OCI-LY7 (cell line): Measurements from ENCODE around the gene YY1. TPM values are rescaled to one million over a fixed set of nuclear protein-coding genes. Genes with fewer than 3 reads are reported as not detected.

Experiments used
- BruUV-seq: library from RNA; stranded (reverse); fragments of 400-500 nt; replicated peaks from 2 replicates; lab custom pipeline; 2021; lab: Mats Ljungman, UMichigan
- CTCF ChIA-PET: fragments of 300-600 bp; sonication (Branson Sonifier 250); formaldehyde crosslinking; loops from one replicate; lab custom pipeline; 2022; ENCODE audit warnings: antibody characterized with exemption; ENCODE audit not compliant: unreplicated experiment; lab: Charles Lee
- POLR2A ChIA-PET: fragments of 300-600 bp; sonication (Branson Sonifier 250); formaldehyde crosslinking; loops from one replicate; lab custom pipeline; 2022; ENCODE audit warnings: antibody characterized with exemption; lab: Charles Lee
- DNase-seq: peaks from one replicate; pipeline ENCODE4 v3.0.0-alpha.2; 2015; ENCODE audit warnings: low spot score
- H2AFZ ChIP-seq: fragments of 200-600 bp; sonication (generic), shearing (Covaris generic); 2 replicates; pipeline ENCODE4 v1.6.1; 2014; ENCODE audit warnings: mild to moderate bottlenecking, antibody characterized with exemption, low read length, moderate library complexity
- H3K27ac ChIP-seq: fragments of 200-600 bp; sonication (generic); 2 replicates; pipeline ENCODE4 v1.5.1; 2014; ENCODE audit warnings: mixed run types, low read depth, mild to moderate bottlenecking, moderate library complexity, low read length, inconsistent platforms; ENCODE audit not compliant: poor library complexity, severe bottlenecking
- H3K36me3 ChIP-seq: fragments of 200-600 bp; sonication (generic); 2 replicates; pipeline ENCODE4 v1.6.1; 2014; ENCODE audit warnings: mild to moderate bottlenecking, antibody characterized with exemption, low read length, moderate library complexity, mixed read lengths; ENCODE audit not compliant: insufficient read depth
- H3K4me1 ChIP-seq: fragments of 200-600 bp; sonication (generic); 2 replicates; pipeline ENCODE4 v1.5.1; 2014; ENCODE audit warnings: mild to moderate bottlenecking, low read length; ENCODE audit not compliant: insufficient read depth, poor library complexity, severe bottlenecking
- H3K4me2 ChIP-seq: fragments of 200-600 bp; sonication (generic); 2 replicates; pipeline ENCODE4 v1.6.1; 2014; ENCODE audit warnings: mild to moderate bottlenecking, low read length
- H3K4me3 ChIP-seq: fragments of 200-600 bp; sonication (generic); 2 replicates; pipeline ENCODE4 v1.5.1; 2014; ENCODE audit warnings: mild to moderate bottlenecking, low read depth, low read length; ENCODE audit not compliant: poor library complexity, severe bottlenecking
- H3K79me2 ChIP-seq: fragments of 200-600 bp; sonication (generic); 2 replicates; pipeline ENCODE4 v1.6.1; 2016; ENCODE audit warnings: low read depth, mild to moderate bottlenecking, low read length, moderate library complexity, mixed read lengths; ENCODE audit not compliant: insufficient read depth
- H3K9me2 ChIP-seq: fragments of 200-600 bp; sonication (generic); 2 replicates; pipeline ENCODE4 v1.6.1; 2016; ENCODE audit warnings: mild to moderate bottlenecking, low read length, mixed read lengths; ENCODE audit not compliant: insufficient read depth
- H3K9me3 ChIP-seq: fragments of 200-600 bp; sonication (generic); 2 replicates; pipeline ENCODE4 v1.6.1; 2014; ENCODE audit warnings: mild to moderate bottlenecking, mixed run types, low read length, mixed read lengths
- H4K20me1 ChIP-seq: fragments of 200-600 bp; sonication (generic); 2 replicates; pipeline ENCODE4 v1.6.1; 2014; ENCODE audit warnings: mild to moderate bottlenecking, antibody characterized with exemption, low read length, moderate library complexity, mixed read lengths; ENCODE audit not compliant: insufficient read depth
- EZH2phosphoT487 ChIP-seq: fragments of 200-600 bp; sonication (generic); IDR thresholded peaks from 2 replicates; pipeline ENCODE4 v1.6.1; 2018; ENCODE audit warnings: low read depth, borderline replicate concordance, mild to moderate bottlenecking, mixed run types, antibody characterized with exemption, low read length, moderate library complexity, mixed read lengths
- intact Hi-C: fragments of 100-400 bp; cut with micrococcal nuclease; formaldehyde crosslinking; loops from one replicate; pipeline ENCODE4 v1.10.0; 2022; ENCODE audit not compliant: unreplicated experiment
- total RNA-seq, 2 experiments: library from RNA; depleted of rRNA in 1 of 2; stranded (reverse); fragments of >200 nt in 1 of 2; shearing (Covaris generic) in 1 of 2; gene quantifications; 2 replicates each; pipeline ENCODE4 v1.2.3, GENCODE V29; 2014 to 2022
- TF ChIP-seq, protein P1 (sequence below): fragments of 200-600 bp; sonication (generic); conservative IDR thresholded peaks from 2 replicates; pipeline ENCODE4 v1.5.1; 2014; ENCODE audit warnings: mild to moderate bottlenecking, antibody characterized with exemption, low read length, moderate library complexity, mixed read lengths

YY1 gene
- total RNA-seq, 2 experiments from 2014 or later = 59.9 to 140 TPM

DNA sequence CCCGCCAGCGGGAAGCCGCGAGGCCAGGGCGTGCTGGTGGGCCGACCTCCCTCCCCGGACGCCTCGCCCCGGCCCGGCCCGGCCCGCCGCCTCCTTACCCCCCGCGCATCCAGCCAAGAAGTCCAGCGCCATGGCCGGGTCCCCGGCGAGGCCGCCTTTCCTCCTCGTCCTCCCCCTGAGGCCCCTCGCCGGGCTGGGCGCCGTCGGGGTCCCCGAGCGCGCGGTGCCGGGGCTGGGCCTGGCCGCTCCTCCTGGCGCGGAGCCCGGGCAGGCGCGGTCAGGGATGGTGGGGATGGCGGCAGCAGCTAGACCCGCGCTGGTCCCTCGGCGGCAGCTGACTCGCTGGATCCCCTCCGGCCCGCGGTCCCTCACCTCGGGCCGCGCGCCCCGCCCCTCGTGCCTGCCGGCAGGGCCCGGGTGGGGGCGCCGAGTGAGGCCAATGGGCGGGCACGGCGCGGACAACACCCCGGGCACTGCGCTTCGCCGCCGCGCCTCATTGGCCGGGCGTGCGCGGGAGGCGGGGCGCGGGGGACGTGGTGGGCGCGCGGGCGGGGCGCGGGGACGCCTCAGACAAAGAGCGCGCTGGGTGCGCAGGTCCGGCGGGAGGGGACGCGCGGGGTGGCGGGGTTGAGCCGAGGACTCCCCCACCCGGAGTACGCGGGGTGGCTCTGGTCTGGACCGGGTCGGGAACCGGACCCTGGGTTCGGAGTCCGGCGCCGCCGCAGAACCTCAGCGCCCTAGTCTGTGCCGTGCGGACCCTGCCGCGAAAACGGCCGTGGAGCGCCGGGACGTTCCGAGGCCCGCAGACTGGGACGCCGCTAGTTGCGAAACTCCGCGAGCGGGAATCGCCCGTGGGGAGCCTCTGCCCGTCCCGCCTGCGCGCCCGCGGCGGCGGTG, 67.4 kb downstream of the YY1 start, which contains the start of gene SLC25A29:
Gene SLC25A29, minus strand, starts transcription at position 344 of the 897 bp plus-strand sequence. Its CDS starts 212 bp downstream, at position 132.
- ChIA-PET CTCF (no interaction called here), POLR2A (no interaction called here)
- no peak within 1 kb of the TSS for H3K27ac ChIP-seq
- H3K4me2 ChIP-seq = peak within 1 kb of the TSS; percentile 83
- no peaks in the 10 kb centered on the region for H3K36me3 ChIP-seq
- H3K4me3 ChIP-seq = peak within 1 kb of the TSS; percentile 75
- H3K9me2 ChIP-seq = no peaks in the 10 kb centered on the region
- peaks cover 7% of the 10 kb centered on the region for H3K4me1 ChIP-seq
- DNase-seq = peak; percentile 88
- BruUV-seq = no TSS peak
- no peaks in the 10 kb centered on the region for H3K9me3 ChIP-seq
- no peaks in the 10 kb centered on the region for H3K79me2 ChIP-seq
- no peaks in the 10 kb centered on the region for H4K20me1 ChIP-seq
- intact Hi-C loops = loop anchor here (2.0 kb wide), 1 partner anchor 70 kb away; the partner anchor contains the start of gene WDR25
- TF ChIP-seq, protein P1, sequence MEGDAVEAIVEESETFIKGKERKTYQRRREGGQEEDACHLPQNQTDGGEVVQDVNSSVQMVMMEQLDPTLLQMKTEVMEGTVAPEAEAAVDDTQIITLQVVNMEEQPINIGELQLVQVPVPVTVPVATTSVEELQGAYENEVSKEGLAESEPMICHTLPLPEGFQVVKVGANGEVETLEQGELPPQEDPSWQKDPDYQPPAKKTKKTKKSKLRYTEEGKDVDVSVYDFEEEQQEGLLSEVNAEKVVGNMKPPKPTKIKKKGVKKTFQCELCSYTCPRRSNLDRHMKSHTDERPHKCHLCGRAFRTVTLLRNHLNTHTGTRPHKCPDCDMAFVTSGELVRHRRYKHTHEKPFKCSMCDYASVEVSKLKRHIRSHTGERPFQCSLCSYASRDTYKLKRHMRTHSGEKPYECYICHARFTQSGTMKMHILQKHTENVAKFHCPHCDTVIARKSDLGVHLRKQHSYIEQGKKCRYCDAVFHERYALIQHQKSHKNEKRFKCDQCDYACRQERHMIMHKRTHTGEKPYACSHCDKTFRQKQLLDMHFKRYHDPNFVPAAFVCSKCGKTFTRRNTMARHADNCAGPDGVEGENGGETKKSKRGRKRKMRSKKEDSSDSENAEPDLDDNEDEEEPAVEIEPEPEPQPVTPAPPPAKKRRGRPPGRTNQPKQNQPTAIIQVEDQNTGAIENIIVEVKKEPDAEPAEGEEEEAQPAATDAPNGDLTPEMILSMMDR = no peak
- no peak for TF ChIP-seq EZH2phosphoT487
- H2AFZ ChIP-seq = peak within 1 kb of the TSS; percentile 84

DNA sequence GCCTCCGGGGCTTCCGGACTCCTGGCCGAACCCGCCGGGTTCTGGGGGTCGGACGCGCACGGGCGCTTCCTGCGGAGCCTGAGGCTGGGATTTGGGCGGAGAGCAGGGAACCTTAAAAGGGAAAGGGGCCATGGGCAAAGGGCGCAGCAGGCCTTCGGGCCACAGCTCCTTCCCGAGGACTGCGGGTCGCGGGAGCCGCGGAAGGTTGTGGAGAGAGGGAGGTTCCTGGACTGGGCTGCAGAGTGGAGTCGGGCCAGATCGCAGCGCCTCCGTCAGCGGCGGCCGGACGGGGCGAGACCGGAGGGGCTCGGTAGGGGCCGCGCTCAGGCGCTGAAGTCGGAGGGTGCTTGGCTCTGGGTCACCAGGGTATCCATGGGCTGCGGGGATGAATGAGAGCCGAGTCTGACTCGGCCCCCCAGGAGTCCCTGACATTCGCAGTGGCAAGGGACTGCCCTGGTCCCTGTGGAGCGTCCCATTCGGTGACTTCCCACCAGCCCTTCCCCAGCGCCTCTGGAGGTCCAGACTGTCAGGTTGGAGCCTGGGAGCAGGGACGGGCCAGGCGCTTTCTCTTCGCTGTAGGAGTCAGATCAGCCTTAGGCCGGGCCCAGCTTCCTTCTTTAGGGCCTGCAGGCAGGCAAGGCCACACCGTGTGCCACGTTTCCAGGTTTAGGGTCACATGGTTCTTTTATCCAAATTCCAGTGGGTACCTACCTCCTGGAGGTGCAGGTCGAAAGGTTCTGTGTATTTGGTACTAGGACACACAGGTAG, 68.2 kb downstream of the YY1 start:
- TF ChIP-seq, protein P1 = no peak
- no peak for TF ChIP-seq EZH2phosphoT487
- Histone ChIP-seq H2AFZ (peak overlapping the region; percentile 52), H3K9me3 (no peaks in the 10 kb centered on the region), H3K4me3 (peak overlapping the region; percentile 75), H3K9me2 (no peaks in the 10 kb centered on the region), H3K4me1 (peaks cover 12% of the 10 kb centered on the region), H3K79me2 (no peaks in the 10 kb centered on the region), H3K27ac (no peak overlapping the region), H3K36me3 (no peaks in the 10 kb centered on the region), H4K20me1 (no peaks in the 10 kb centered on the region), H3K4me2 (peak overlapping the region; percentile 83)
- no TSS peak for BruUV-seq
- intact Hi-C loops = loop anchor here (2.0 kb wide), 1 partner anchor 70 kb away; the partner anchor contains the start of gene WDR25
- DNase-seq = no peak
- ChIA-PET POLR2A (no interaction called here), CTCF (no interaction called here)
